ENCODE data around the gene GYS1.

The GYS1 gene

DNA sequence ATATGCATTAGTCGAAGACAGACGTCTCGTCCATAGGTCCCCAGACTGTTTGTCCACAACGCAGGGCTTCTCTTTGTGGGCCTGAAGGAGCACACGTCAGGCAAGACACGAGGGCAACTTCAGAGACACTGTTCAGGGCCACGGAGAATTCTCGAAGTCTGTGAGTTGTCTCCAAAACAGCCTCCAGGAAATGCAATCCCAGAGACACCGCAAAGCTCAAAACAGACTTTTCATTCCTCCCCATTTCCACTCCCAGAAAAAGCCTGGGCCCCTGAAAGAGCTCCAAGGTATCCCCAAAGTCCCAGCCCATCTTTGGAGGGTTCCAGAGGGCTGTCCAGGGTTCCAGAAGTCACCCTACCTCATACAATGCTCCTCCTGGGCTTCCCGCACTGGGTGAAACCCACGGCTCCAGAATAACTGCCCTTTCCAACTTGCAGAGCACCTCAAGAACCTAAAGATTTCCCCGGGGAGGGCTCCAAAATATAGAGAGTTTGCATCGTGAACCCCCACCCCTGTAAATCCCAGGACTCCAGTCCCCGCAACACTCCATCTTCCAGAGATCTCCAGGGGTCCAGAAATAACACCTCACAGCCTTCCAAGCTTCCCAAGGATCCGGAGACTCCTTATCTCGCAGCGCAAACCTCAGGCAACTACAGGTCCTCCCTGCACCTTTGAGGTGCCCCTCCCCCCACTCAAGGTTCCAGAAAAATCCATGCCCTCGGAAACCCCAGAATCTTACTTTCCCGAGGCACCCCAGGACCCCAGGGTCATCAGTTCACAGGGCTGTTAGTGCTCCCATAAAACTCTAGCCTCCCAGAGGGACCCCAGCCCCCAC lies 28.7 kb downstream of the GYS1 start:
- Histone ChIP-seq H3K27me3 (ENCODE audit: insufficient read depth, poor library complexity, severe bottlenecking) (no peaks in the 10 kb centered on the region), H3K27ac (replicated peaks) (peak overlapping the region; percentile 93), H3K4me3 (replicated peaks; ENCODE audit: insufficient read depth, low read length) (peak overlapping the region; percentile 42)
- TF ChIP-seq SPI1 (IDR thresholded peaks at IDR 0.05; ENCODE audit: borderline replicate concordance, low read depth): no peak
- no peak for TF ChIP-seq GABPA (IDR thresholded peaks at IDR 0.05; ENCODE audit: low read depth)
- DNase-seq (ENCODE audit: low read depth in 1 of 2, low spot score in 1 of 2): peak in 1 of 2 experiments; percentile 30

DNA sequence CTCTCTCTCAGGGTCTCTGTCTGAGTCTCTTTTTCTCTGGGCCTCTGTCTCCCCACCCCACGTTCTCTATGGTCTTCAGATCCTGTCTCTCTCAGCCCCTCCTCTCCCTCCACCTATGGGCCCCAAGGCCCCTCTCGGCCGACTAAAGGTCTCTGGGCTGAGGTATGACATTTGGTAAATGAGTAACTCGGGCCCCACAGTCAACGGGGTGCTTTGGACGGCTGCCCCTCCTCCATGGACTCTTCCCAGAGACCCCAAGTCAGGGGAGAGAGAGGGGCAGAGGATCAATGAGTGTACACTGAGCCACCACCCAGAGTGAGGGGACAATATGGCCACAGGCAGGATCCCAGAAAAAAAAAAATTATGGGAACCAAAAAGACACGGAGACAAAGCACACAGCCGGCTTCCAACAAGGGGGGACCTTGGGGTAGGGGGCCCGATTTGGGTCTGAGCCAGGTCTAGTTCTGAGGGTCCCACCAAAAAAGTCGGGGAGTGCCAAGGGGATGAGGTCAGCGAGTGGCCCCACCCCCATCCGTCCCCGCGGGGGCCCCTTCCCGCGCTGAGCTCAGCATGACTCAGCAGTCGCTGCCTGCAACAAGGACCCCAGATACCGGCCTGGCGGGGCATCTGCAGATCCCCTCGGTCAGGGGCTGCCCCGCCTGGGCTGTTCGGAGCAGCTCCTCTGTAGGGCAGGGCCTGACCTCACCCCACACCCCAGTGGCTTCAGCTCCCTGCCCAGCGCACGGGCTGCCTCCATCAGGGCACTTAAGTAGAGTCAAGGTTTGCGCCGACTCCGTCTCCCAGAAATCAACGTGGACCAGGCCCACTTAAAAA lies 29.5 kb downstream of the GYS1 start:
- peak; percentile 71 to 80 for DNase-seq (ENCODE audit: low read depth in 1 of 2, low spot score in 1 of 2)
- no peaks in the 10 kb centered on the region for H3K27me3 ChIP-seq (ENCODE audit: insufficient read depth, poor library complexity, severe bottlenecking)
- H3K4me3 ChIP-seq (replicated peaks; ENCODE audit: insufficient read depth, low read length): peak overlapping the region; percentile 42
- H3K27ac ChIP-seq (replicated peaks): peak overlapping the region; percentile 93
- TF ChIP-seq, protein P1, sequence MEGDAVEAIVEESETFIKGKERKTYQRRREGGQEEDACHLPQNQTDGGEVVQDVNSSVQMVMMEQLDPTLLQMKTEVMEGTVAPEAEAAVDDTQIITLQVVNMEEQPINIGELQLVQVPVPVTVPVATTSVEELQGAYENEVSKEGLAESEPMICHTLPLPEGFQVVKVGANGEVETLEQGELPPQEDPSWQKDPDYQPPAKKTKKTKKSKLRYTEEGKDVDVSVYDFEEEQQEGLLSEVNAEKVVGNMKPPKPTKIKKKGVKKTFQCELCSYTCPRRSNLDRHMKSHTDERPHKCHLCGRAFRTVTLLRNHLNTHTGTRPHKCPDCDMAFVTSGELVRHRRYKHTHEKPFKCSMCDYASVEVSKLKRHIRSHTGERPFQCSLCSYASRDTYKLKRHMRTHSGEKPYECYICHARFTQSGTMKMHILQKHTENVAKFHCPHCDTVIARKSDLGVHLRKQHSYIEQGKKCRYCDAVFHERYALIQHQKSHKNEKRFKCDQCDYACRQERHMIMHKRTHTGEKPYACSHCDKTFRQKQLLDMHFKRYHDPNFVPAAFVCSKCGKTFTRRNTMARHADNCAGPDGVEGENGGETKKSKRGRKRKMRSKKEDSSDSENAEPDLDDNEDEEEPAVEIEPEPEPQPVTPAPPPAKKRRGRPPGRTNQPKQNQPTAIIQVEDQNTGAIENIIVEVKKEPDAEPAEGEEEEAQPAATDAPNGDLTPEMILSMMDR (IDR thresholded peaks at IDR 0.05; ENCODE audit: insufficient read depth, low read length): no peak
- TF ChIP-seq, protein P2, sequence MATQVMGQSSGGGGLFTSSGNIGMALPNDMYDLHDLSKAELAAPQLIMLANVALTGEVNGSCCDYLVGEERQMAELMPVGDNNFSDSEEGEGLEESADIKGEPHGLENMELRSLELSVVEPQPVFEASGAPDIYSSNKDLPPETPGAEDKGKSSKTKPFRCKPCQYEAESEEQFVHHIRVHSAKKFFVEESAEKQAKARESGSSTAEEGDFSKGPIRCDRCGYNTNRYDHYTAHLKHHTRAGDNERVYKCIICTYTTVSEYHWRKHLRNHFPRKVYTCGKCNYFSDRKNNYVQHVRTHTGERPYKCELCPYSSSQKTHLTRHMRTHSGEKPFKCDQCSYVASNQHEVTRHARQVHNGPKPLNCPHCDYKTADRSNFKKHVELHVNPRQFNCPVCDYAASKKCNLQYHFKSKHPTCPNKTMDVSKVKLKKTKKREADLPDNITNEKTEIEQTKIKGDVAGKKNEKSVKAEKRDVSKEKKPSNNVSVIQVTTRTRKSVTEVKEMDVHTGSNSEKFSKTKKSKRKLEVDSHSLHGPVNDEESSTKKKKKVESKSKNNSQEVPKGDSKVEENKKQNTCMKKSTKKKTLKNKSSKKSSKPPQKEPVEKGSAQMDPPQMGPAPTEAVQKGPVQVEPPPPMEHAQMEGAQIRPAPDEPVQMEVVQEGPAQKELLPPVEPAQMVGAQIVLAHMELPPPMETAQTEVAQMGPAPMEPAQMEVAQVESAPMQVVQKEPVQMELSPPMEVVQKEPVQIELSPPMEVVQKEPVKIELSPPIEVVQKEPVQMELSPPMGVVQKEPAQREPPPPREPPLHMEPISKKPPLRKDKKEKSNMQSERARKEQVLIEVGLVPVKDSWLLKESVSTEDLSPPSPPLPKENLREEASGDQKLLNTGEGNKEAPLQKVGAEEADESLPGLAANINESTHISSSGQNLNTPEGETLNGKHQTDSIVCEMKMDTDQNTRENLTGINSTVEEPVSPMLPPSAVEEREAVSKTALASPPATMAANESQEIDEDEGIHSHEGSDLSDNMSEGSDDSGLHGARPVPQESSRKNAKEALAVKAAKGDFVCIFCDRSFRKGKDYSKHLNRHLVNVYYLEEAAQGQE (IDR thresholded peaks at IDR 0.05; ENCODE audit: insufficient replicate concordance, low read depth): no peak
- TF ChIP-seq SPI1 (IDR thresholded peaks at IDR 0.05; ENCODE audit: borderline replicate concordance, low read depth): no peak
- TF ChIP-seq POLR2AphosphoS5 (IDR thresholded peaks at IDR 0.05; ENCODE audit: low read depth): peak; percentile 26; the same call in 1 of the 2 replicates
- TF ChIP-seq GABPA (IDR thresholded peaks at IDR 0.05; ENCODE audit: low read depth): no peak

DNA sequence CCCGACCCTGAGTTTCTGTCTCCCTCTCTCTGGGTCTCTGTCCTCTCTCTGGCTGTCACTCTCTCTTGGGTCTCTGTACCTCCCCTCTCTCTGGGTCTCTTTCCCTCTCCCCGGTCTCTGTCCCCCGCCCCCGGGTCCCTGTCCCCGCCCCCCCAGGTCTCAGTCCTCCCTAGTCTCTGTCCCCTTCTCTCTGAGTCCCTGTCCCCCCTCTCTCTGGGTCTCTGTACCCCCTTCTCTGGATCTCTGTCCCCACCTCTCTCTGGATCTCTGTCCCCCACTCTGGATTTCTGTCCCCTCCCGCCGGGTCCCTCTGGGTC lies 30.3 kb downstream of the GYS1 start:
- TF ChIP-seq POLR2AphosphoS5 (IDR thresholded peaks at IDR 0.05; ENCODE audit: low read depth) (no peak), GABPA (IDR thresholded peaks at IDR 0.05; ENCODE audit: low read depth) (no peak), SPI1 (IDR thresholded peaks at IDR 0.05; ENCODE audit: borderline replicate concordance, low read depth) (no peak)
- TF ChIP-seq, protein P2 (IDR thresholded peaks at IDR 0.05; ENCODE audit: insufficient replicate concordance, low read depth): no peak
- TF ChIP-seq, protein P1 (IDR thresholded peaks at IDR 0.05; ENCODE audit: insufficient read depth, low read length): no peak
- H3K4me3 ChIP-seq (replicated peaks; ENCODE audit: insufficient read depth, low read length): peak overlapping the region; percentile 42; the same call in 1 of the 2 replicates
- no peaks in the 10 kb centered on the region for H3K27me3 ChIP-seq (ENCODE audit: insufficient read depth, poor library complexity, severe bottlenecking)
- peak overlapping the region; percentile 93 for H3K27ac ChIP-seq (replicated peaks)
- DNase-seq (ENCODE audit: low read depth in 1 of 2, low spot score in 1 of 2): no peak
